C4-2B (cell line): ENCODE measurements around the gene TCEA2.

ENCODE experiments used
- ZFX ChIP-seq: fragments of 450-650 bp; IDR thresholded peaks from 2 replicates; pipeline ENCODE4 v1.6.1; 2017
- TF ChIP-seq, protein P1 (sequence below): fragments of 450-650 bp; conservative IDR thresholded peaks from 2 replicates; pipeline ENCODE4 v1.5.1; 2017; ENCODE audit warnings: mild to moderate bottlenecking

DNA sequence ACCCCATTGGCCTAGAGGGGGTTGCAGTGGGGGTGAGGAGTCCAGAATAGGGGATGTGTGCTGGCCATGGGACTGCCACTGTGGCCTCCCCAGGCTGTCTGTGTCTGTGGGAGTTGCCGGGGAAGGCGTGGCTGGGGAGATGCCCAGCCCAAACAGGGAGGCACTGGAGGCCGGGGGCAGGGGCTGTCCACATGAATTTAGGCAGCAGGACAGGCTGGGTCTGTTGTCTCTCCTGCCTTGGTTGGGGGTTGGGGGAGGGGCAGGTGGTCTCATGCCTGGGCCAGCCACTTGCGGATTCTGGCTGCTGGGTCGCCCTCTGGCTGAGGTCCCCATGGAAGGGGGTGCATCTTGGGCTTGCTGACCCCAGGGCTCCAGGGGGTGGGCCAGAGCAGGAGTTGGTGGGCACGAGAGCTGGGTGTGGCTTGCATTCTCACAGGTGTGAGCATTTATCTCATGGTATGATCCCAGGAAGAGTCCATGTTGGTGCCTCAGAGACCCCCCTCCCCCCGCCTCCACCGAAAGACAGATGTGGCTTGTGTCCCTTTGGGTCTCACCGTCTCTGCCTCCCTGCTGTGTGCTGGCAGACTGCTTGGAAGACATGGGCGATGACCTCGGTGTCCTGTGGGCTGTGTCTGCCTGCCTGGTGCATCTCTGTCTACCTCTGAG, 17.5 kb upstream of the TCEA2 start:
- TF ChIP-seq, protein P1, sequence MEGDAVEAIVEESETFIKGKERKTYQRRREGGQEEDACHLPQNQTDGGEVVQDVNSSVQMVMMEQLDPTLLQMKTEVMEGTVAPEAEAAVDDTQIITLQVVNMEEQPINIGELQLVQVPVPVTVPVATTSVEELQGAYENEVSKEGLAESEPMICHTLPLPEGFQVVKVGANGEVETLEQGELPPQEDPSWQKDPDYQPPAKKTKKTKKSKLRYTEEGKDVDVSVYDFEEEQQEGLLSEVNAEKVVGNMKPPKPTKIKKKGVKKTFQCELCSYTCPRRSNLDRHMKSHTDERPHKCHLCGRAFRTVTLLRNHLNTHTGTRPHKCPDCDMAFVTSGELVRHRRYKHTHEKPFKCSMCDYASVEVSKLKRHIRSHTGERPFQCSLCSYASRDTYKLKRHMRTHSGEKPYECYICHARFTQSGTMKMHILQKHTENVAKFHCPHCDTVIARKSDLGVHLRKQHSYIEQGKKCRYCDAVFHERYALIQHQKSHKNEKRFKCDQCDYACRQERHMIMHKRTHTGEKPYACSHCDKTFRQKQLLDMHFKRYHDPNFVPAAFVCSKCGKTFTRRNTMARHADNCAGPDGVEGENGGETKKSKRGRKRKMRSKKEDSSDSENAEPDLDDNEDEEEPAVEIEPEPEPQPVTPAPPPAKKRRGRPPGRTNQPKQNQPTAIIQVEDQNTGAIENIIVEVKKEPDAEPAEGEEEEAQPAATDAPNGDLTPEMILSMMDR = no peak
- TF ChIP-seq ZFX = no peak
